GM18909 (cell line): ENCODE measurements around the gene GDF10.

Experiments
- ATAC-seq: cut with Tn5 transposase; IDR thresholded peaks from one replicate; pipeline ENCODE4 v1.9.1; 2021; ENCODE audit warnings: mild to moderate bottlenecking; ENCODE audit not compliant: unreplicated experiment, poor library complexity

Gene GDF10

DNA sequence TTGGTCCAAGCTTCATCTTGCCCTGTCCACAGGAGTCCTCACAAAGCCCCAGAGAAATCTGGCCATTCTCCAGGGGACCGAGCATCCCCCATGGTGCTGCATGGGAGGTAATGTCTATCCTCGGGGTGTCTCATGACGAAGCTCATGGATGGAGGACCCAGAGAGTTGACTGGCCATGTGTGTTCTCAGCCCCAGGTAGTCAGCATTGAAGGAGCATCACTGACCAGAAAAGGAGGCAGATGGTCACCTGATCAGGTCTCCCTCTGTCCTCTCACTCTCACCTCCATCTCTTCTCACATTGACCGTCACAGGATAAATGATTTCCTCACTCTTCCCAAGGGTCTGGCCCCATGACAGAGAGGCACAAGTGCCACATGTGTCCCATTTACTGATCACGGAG lies 33.4 kb upstream of the GDF10 start:
- no peak for ATAC-seq

DNA sequence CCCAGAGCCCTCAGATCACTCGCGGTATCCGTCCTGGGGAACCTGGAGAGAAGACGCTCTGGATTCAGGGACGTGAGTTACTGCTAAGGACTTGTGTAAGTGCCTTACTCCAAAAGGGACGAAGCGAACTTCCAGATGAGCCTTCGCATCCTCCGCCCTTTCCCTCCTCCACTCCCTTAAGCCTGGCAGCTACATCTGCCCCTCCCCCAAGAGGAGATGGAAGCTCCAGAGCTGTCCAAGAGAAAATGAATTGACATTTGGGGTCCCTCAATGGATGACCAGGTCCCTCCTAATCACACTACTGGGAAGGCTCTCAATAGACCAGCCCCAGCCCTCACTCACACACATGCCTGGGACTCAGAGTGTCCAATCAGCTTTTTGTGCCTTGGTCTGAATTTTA lies 31.3 kb upstream of the GDF10 start:
- ATAC-seq, result no peak

DNA sequence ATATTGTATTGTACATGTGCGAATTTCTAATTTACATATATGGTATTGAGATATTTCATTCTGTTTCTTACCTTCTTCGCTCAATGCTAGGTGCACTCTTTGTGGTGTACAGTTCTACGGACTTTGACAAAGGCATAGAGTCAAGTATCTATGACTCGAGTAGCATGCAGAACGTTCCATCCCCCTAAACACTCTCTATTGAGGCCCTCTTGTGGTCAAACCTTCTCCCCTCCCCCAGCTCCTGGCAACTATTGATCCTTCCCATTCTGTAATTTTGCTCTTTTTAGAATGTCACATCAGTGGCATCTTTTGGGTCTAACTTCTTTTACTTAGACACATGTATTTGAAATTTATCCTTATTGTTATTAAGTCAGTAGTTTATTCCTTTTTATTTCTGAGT lies 30.7 kb upstream of the GDF10 start:
- no peak for ATAC-seq

DNA sequence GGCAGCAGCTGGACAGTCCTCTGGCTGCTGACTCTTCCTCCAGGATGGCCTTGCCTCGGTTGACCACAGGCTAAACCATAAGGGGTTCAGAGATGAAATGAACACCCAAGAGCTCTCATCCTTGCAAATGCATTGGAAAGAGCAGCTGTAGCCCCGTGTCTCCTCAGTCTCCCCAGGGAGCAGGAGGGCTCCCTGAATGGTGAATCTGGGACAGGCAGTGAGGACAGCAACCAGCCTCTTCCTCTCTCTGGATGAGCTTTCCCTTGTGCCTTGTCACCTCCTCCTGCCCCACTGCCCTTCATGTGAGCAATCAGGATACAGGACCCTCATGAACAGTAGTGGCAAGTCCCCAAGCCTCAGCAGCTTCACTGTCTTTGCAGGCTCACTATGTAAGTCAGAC lies 23.9 kb upstream of the GDF10 start:
- ATAC-seq, result no peak

GRCh38 chr10:47276576-47277351 lies 23.2 kb upstream of the GDF10 start:
- no peak for ATAC-seq

- ATAC-seq, result no peak
Observed at GRCh38 chr10:47277352-47278151, 22.4 kb upstream of the GDF10 start.

- no peak for ATAC-seq
Observed at GRCh38 chr10:47278152-47278473, 21.9 kb upstream of the GDF10 start.

DNA sequence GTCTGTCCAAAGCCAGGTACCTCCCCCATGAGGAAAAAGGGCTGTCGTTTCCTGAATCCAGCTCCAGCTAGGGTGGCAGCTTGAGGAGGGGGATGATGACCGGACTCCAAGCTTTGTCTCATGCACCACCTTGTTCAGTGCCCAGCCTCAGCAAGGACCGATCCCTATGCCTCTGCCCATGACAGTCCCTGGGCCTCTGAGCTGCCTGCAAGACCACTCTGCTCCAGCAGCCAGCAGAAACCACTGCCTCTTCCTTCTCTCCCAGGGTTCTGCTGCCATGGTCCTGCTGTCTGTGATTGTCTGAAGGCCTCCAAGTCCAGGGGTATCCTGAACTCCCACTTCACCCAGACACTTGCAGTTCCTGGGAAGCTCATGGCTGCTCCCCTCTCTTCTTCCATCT lies 21.3 kb upstream of the GDF10 start:
- ATAC-seq, result no peak

GRCh38 chr10:47279276-47279675 lies 20.7 kb upstream of the GDF10 start:
- no peak for ATAC-seq

DNA sequence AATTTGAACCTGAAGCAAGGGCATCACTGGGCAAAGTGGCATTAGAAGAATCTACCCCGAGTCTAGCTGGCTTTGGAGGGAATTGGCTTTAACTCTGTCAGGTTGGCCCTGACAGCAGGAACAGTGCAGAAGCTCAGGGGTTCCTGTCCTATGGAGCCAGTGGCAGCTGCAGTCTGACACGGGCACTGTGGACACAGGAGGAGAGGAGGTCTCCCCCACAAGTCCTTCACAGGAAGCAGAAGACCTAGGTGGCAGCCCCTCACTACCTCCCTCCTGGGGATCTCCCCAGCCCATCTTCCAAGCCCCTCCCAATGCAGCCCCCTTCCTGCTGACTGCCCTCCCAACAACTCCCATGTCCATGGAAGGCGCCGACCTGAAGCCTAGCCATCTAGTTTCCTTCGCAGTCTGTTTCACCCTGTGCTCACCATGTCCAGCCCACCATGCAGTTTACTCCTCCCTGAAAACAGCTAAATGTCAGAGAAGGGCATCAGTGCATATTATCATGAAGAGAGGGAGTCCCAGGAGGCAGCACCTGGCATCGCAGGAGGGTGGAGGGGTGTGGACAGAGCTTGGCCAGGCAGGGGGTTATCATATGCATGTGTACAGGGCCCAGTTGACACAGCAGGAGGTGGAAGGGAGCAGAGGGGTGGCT lies 17.9 kb upstream of the GDF10 start:
- no peak for ATAC-seq

DNA sequence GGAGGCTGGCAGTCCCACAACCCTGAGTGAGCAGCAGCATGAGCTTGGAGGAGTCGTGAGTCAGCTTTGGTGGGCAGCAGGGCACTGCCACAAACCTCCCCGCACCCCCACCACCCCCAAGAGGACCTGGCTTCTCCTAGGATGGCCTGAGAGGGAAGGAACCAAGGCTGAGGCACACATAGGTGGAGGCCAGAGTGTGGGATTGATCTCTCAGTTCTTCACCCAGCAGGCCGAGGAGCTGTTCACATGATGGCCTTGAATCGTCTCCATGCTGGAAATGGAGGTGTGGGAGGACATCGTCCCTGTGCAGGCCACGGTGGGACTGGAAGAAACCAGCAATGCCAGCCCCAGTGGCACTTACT lies 17.4 kb upstream of the GDF10 start:
- no peak for ATAC-seq

GRCh38 chr10:47283101-47283630 lies 16.8 kb upstream of the GDF10 start:
- no peak for ATAC-seq

DNA sequence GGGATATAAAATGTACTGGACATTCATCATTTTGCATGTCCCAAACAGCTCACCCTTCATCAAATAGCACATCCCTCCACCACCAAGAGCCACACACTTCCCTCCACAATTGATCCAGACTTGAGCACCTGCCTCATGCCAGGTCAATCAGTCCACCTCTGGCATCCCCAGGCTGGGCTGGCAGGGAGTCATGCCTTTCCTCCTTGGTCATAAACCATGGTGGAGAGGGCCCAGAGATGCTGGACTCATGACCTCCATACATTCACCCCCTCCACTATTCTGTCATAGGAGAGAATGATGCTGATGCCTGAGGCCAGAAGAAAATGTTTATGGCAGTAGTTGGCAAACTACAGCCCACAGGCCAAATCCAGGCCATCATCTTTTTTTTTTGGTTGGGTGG lies 16.1 kb upstream of the GDF10 start:
- no peak for ATAC-seq

- no peak for ATAC-seq
Observed at GRCh38 chr10:47285381-47286115, 14.4 kb upstream of the GDF10 start.

DNA sequence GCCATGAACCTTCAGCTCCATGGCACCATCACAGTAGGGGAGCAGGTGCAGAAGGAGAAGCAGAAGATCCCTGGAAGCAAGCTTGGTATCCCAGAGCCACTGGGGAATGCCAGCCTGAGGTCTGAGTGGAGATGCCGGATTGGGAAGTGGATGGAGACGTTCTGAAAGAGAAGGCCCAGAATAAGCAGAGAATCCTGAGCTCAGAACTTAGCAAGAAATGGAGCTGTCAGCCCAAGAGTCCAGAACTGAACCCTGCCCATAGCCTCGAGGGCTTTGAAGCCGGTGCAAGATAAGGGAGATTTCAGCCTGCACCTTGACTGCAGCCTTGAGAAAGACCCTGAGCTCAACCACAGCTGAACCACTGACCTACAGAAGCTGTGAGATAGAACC lies 13.9 kb upstream of the GDF10 start:
- ATAC-seq, result no peak

DNA sequence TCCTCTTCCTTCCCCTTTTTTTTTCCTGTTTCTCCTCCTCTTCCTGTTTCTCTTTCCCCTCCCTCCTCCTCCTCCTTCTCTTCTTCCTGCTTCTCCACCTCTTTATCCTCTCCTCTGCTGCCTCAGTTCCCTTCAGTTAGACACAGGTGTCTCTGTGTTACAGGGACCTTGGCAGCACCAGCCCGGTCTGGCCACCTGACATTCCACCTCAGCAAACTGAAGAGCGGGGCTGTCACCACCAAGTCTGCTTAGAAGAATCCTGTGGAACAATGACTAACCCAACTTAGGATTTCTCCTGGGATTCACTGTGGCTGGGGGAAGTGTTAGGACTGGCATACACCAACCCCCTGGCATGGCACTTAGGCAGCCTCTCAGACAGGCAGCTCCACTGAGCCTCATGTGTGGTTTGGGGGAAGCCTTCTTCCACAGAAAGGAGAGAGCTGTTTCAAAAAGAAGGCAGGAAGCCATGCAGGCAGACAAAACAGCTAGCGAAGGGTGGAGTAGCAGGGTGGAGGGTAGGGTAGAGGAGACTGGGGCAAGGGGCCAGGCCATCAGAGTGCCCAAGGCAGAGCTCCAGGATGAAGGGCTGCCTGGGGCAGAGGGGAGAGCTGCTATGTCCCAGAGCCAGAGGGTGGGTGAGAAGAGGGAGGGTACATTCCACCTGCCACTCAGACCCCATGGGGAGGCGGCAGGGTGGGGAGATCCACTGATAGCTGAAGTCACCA lies 13.2 kb upstream of the GDF10 start:
- no peak for ATAC-seq

GRCh38 chr10:47287365-47287802 lies 12.6 kb upstream of the GDF10 start:
- ATAC-seq, result no peak

DNA sequence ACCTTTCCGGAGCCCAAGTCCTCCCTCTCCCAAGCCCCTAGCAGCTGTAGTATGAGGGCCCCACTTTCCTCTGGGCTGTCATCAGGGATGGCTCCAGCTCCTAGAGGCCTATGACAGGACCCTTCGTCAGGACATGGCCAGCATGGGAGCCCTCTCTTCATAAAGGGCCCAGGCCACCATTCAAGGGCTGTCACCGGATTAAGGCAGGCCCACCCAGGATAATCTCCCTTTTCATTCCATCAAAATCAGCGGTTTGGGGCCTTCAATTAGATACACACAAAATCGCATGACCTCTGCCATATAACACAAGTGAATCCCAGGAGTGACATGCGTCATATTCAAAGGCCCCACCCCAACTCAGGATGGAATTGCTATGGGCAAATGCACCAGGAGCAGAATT lies 12.2 kb upstream of the GDF10 start:
- ATAC-seq, result no peak

DNA sequence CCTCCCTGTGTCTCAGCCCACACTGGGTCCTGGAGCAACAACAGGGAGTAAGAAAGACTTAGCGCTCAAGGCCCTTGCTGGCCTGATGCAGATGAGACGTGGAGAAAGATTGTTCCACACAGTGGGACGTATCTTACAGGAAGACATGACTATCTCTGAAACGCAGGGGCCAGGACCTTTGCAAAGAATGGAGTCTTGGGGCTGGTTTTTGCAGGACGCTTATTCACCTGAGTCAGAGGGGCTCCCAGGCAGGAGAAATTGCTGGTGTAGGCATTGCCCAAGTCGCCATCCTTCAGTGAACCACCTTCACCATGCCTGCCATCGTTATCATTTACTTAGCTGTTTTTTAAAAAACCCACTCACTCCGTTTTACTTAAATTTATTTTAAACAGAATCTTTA lies 11.8 kb upstream of the GDF10 start:
- ATAC-seq, result no peak

DNA sequence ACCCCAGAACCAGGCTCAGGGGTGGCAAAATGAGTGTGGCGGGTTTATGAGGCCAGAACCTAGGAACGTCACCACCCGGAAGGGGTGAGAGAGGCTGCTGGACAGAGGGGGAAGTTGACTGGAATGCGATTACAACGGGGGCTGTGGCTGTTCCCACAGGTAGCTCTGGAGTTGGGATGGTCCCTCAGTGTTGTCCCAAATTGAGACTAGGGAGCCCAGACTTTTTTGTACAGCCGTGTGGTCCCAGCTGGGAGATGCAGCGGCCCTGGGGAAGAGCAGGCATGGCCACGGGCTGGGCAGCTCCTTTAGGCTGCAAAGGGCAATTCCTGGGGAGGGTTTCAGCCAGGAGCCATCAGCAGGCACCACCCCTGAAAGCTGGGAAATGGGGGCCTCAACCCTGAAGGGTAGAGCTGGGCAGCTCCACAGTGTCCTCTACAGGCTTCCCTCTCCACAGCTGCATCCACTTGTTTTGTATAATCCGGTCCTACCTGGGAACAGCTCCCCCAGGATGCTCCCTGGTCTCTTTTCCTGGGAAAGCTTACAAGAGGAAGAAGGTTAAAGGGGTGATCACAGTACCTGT lies 11.0 kb upstream of the GDF10 start:
- ATAC-seq, result no peak
